Activated CD4-positive, alpha-beta memory T cell treated with anti-CD3 and anti-CD28 coated beads for 36 hours (primary cell): ENCODE results near the gene SEZ6L. TPM values are rescaled to one million over a fixed set of nuclear protein-coding genes. Genes with fewer than 3 reads are reported as not detected.

Source experiments
- CTCF ChIA-PET: fragments of 350-600 bp; sonication (Branson Sonifier 250); formaldehyde crosslinking; loops from one replicate; lab custom pipeline; 2021; ENCODE audit warnings: antibody characterized with exemption, inconsistent platforms; lab: Charles Lee
- POLR2A ChIA-PET: fragments of 350-600 bp; sonication (Branson Sonifier 250); formaldehyde crosslinking; loops from one replicate; lab custom pipeline; 2021; ENCODE audit warnings: antibody characterized with exemption; lab: Charles Lee
- DNase-seq: peaks from one replicate; pipeline ENCODE4 v3.0.0-alpha.2; 2020
- H3K27ac Mint-ChIP-seq: one replicate; pipeline ENCODE4 v1.8.0; 2021; ENCODE audit warnings: mixed read lengths
- H3K27me3 Mint-ChIP-seq: one replicate; pipeline ENCODE4 v1.8.0; 2021; ENCODE audit warnings: mixed read lengths
- H3K36me3 Mint-ChIP-seq: one replicate; pipeline ENCODE4 v1.8.0; 2021; ENCODE audit warnings: mixed read lengths
- H3K4me1 Mint-ChIP-seq: one replicate; pipeline ENCODE4 v1.8.0; 2021; ENCODE audit warnings: low read depth, mixed read lengths
- H3K4me3 Mint-ChIP-seq: one replicate; pipeline ENCODE4 v1.8.0; 2021; ENCODE audit warnings: mild to moderate bottlenecking, mixed read lengths
- H3K9me3 Mint-ChIP-seq: one replicate; pipeline ENCODE4 v1.8.0; 2021; ENCODE audit warnings: mixed read lengths
- intact Hi-C: fragments of 100-400 bp; cut with micrococcal nuclease; formaldehyde crosslinking; loops from one replicate; pipeline ENCODE4 v1.15.1; 2023
- total RNA-seq, 2 experiments: library from RNA; stranded (reverse); gene quantifications; one replicate each; pipeline ENCODE4 v1.2.3, GENCODE V29; 2021

Gene SEZ6L
- total RNA-seq, 2 experiments from 2014 or later, result not detected

DNA sequence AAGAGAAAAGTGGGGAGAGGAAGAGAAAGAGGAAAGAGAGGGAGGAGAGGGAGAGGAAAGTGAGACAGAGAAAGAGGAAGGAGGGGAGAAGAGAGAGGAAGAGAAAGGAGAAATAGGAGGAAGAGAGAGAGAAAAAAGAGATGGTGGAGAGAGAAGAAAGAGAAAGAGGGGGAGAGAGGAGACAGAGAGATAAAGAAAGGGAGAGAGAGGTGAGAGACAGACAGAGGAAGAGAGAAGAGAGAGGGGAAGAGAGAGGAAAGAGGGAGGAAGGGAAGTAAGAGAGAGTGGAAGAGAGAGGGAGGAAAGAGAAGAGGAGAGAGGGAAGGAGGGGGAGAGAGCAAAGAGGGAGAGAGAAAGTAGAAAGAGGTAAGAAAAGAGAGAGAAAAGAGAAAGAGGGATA, 9.4 kb upstream of the SEZ6L start:
- no peak for DNase-seq
- ChIA-PET POLR2A (no interaction called here), CTCF (no interaction called here)
- Mint-ChIP-seq H3K36me3 (no peaks in the 10 kb centered on the region), H3K9me3 (no peaks in the 10 kb centered on the region), H3K4me1 (no peaks in the 10 kb centered on the region), H3K27ac (no peak overlapping the region), H3K4me3 (no peak overlapping the region), H3K27me3 (peaks cover 15% of the 10 kb centered on the region)
- intact Hi-C loops, result no loop called here

DNA sequence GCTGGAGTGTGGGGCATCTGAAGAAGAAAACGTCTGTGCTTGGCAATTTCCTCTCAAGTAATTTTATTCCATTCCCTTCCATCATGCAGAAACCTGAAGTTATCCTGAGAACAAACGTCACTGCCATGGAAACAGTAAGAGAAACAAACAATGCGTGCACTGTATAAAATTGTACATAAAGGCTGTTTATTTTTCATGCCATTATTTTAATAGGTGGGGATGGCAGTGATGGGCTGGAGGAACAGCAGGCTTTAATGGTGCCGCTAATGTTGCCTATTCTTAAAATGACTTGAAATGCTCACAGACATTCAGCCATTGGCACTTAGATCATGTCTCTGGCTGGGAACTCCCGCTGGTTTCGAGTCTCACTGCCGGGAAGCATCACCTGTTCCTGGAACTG, 7.5 kb upstream of the SEZ6L start:
- Mint-ChIP-seq H3K27ac (no peak overlapping the region), H3K4me3 (no peak overlapping the region), H3K4me1 (no peaks in the 10 kb centered on the region), H3K36me3 (no peaks in the 10 kb centered on the region), H3K27me3 (peaks cover 10% of the 10 kb centered on the region), H3K9me3 (no peaks in the 10 kb centered on the region)
- no peak for DNase-seq
- POLR2A ChIA-PET, result no interaction called here
- intact Hi-C loops, result no loop called here
- CTCF ChIA-PET, result no interaction called here

DNA sequence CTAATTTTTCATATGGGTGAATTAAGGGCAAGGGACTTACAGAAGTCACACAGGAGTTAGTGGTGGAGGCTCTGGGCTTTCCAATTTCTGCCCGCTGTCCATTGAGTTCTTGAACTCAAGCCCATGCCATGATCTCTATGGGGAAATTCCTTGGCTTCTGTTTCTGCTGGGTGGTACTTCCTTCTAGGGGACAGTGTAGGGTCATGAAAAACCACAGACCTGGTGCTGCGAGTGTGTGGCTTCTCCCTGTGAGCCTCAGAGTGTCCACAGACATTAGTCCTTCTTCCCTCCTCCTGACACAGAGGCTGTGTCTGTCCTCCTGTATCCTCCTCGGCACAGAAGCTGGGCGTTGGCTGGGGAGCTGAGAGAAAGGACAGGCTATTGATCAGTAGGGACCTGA, 6.3 kb upstream of the SEZ6L start:
- ChIA-PET POLR2A (no interaction called here), CTCF (no interaction called here)
- Mint-ChIP-seq H3K4me1 (no peaks in the 10 kb centered on the region), H3K36me3 (no peaks in the 10 kb centered on the region), H3K9me3 (no peaks in the 10 kb centered on the region), H3K4me3 (no peak overlapping the region), H3K27ac (no peak overlapping the region), H3K27me3 (peaks cover 19% of the 10 kb centered on the region)
- intact Hi-C loops, result no loop called here
- no peak for DNase-seq

DNA sequence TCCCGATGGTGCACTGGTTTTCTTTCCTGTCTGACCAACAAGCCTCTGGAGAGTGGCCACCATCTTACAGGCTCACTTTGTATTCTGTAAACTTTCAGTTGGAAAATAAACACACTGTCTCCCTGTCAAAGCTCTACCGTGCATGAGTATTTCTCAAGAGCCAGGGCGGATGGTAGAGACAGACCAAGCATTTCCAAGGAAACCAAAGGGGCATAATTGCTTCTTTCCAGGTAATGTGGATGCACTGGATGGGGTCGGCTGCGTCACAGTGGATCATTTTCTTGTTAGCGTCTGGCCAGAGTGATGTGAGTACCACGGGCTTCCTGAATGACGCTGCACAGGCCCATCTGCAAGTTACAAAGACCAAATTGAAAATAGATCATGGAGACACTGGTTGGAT, 5.1 kb upstream of the SEZ6L start:
- no peak for DNase-seq
- Mint-ChIP-seq H3K9me3 (no peaks in the 10 kb centered on the region), H3K4me1 (no peaks in the 10 kb centered on the region), H3K27ac (no peak overlapping the region), H3K4me3 (no peak overlapping the region), H3K27me3 (peaks cover 27% of the 10 kb centered on the region), H3K36me3 (no peaks in the 10 kb centered on the region)
- intact Hi-C loops, result no loop called here
- POLR2A ChIA-PET, result no interaction called here
- CTCF ChIA-PET, result no interaction called here

DNA sequence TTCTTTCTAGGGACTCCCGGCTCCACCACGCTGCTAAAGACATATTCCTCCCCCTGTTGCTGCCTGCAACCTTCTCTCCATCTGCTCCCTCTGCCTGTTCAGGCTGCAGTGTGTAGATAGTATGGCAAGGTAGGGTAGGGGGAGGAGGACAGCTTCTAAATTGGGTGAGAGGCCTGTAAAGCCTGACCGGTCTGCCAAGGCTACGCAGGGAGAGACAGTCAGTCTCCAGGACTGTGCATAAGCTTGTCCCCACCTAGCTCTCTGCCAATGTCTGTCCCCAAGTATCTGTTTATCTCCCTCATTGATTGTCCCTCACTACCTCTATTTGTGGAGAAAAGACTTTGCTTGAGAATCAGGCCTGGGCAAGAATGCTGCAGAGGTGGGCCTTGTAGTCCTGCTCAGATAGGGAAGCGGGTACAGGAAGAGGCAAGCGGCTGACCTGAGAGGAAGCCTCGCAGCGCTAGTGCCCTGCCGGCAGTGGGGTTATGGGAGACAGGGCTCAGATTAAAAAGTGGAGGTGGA, 871 bp upstream of the SEZ6L start:
- CTCF ChIA-PET, result no interaction called here

DNA sequence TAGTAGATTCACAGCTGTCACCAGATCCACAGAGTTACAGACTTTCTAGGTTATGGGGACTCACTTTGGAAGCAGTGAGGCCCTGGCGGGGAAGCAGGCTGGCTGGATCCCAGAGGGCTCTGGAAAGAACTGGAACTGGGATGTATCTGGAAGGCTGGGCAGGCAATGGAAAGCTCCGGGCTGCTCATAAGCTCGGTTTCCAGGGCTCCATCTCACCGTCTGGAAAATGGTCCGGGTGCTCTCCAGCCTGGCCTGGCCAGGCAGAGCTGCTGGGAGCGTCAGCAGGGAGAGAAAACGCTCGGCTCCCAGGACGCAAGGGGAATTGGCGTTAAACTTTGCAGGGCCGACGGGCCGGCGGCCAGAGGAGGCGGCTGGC, 335 bp upstream of the SEZ6L start:
- Mint-ChIP-seq H3K4me3 (no peak overlapping the region), H3K36me3 (no peaks in the 10 kb centered on the region), H3K27me3 (peaks cover 57% of the 10 kb centered on the region), H3K4me1 (no peaks in the 10 kb centered on the region), H3K27ac (no peak overlapping the region), H3K9me3 (no peaks in the 10 kb centered on the region)
- CTCF ChIA-PET, result no interaction called here
- intact Hi-C loops, result no loop called here
- DNase-seq, result no peak
- POLR2A ChIA-PET, result no interaction called here

More for the DNA sequence above, 871 bp upstream of the SEZ6L start:
- POLR2A ChIA-PET, result no interaction called here
- H3K9me3 Mint-ChIP-seq, result no peaks in the 10 kb centered on the region
- H3K36me3 Mint-ChIP-seq, result no peaks in the 10 kb centered on the region
- no peak for DNase-seq
- no peak overlapping the region for H3K4me3 Mint-ChIP-seq
- no peak overlapping the region for H3K27ac Mint-ChIP-seq
- no peaks in the 10 kb centered on the region for H3K4me1 Mint-ChIP-seq
- peaks cover 55% of the 10 kb centered on the region for H3K27me3 Mint-ChIP-seq
- intact Hi-C loops, result no loop called here

DNA sequence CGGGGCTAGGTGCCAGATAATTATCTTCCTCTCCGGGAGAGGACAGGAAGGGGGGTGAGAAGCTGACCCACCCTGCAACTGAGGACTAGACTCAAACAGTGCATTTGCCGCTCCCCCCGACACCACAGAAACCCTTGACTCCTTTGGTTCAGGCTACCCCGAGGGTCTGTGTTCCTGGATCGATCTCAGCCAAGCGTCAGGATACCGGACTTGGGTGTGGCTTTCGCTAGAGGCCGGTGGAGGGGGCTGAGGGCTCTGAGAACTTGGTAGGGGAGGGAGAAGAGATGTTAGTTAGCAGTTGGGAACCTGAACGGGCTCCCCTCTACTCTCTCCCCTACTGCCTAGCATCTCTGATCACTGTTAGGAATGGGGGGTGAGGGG, 840 bp downstream of the SEZ6L start:
- Mint-ChIP-seq H3K36me3 (no peaks in the 10 kb centered on the region), H3K27me3 (peaks cover 58% of the 10 kb centered on the region), H3K4me1 (no peaks in the 10 kb centered on the region), H3K4me3 (no peak overlapping the region), H3K9me3 (no peaks in the 10 kb centered on the region), H3K27ac (no peak overlapping the region)
- CTCF ChIA-PET, result no interaction called here
- no peak for DNase-seq
- POLR2A ChIA-PET, result no interaction called here
- intact Hi-C loops, result no loop called here

DNA sequence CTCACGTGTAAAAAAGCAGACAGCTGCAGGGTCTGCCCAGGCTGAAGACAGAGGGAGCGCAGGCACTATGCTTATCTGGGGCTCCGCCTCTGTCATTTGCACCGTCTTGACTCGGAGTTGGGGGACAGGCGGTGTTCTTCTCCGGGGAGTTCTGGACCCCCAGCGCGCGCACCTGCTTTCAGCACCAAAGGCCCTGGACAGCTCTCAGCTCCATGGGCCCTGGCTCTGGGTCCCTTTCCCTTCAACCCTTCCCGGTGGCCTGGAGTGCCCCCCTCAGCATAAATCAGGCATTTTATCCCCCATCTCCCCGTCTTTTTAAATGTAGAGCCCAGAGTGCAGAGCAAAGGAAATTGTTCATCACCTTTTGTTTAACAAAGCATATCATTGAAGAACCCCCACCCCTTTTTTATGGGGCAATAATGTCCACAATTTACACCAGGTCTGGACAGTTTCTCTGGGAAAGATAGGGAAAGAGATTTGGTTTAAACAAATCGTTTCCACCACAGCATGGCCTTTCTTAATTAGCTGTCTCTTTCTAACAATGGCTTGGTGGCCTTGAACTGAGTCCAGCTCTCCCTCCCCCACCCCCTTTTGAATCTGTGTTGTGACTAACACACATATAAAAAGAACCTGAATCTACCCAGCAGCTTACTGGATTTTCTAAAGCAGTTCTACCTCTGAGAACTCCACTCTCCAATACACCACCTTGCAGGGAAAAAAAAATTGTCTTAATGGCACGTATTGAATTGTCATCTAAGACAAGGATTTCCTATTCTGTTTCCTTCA, 1.7 kb downstream of the SEZ6L start:
- intact Hi-C loops, result no loop called here
- H3K36me3 Mint-ChIP-seq, result no peaks in the 10 kb centered on the region
- ChIA-PET CTCF (interaction anchor here (1.1 to 1.7 kb wide), 2 partner anchors 27 to 148 kb away, joined by 3 to 4 read pairs; no protein-coding TSS in a partner anchor), POLR2A (no interaction called here)
- H3K27ac Mint-ChIP-seq, result no peak overlapping the region
- no peak overlapping the region for H3K4me3 Mint-ChIP-seq
- H3K9me3 Mint-ChIP-seq, result no peaks in the 10 kb centered on the region
- peak; percentile 13 for DNase-seq
- peaks cover 58% of the 10 kb centered on the region for H3K27me3 Mint-ChIP-seq
- H3K4me1 Mint-ChIP-seq, result no peaks in the 10 kb centered on the region

DNA sequence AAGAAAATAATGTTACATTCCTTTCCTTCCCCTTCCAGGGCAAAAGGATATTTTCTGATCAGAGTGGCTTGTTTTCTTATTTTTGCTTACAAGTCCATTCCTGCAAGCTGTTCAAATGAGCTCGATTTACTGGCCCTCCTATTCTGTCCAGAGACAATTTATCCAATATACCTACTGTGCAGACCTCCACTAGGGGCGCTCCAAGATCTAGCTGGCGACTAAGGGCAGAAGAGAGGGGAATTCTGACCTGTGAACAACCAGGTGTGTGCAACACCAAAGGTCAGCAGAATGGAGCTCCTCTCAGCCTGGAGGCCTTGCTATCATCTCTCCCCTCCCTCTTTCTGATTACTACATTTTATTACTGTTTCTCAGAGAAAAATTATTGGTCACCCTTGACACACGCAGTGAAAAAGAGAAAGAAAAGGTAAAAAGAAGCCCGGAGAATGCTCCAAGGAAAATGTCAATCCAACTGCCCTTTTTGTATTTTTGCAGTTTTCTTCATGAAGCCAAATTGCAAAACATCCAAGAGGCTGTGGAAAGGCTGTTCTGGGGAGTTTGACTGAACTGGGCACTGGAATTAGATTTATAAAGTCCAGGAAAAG, 3.2 kb downstream of the SEZ6L start:
- CTCF ChIA-PET, result interaction anchor here (0.7 to 1.8 kb wide), 13 partner anchors 9 to 164 kb away, joined by 3 to 7 read pairs (median 4); no protein-coding TSS in a partner anchor
- DNase-seq, result peak; percentile 39
- H3K4me3 Mint-ChIP-seq, result no peak overlapping the region
- no peak overlapping the region for H3K27ac Mint-ChIP-seq
- intact Hi-C loops, result no loop called here
- POLR2A ChIA-PET, result no interaction called here
- H3K36me3 Mint-ChIP-seq, result no peaks in the 10 kb centered on the region
- H3K9me3 Mint-ChIP-seq, result no peaks in the 10 kb centered on the region
- no peaks in the 10 kb centered on the region for H3K4me1 Mint-ChIP-seq
- H3K27me3 Mint-ChIP-seq, result peaks cover 53% of the 10 kb centered on the region

DNA sequence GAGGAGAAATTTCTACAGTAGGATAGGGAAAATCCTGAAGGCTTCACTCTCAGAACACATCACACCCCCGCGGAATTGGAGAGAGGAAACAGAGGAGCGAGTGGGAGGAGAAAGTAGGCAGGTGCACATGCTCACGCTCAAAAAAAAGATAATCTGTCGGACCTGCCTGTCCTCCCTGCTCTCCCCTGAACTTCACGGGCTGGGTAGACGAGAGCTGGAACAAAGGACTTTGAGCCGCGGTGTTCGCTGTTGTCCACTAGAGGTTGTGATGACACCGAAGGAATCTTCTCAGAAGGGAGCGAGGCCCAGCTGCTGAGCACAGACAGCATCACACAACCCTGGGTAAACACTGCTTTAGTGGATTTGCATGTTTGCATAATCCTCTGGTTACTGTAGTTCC, 5.0 kb downstream of the SEZ6L start:
- ChIA-PET CTCF (interaction anchor here (0.7 kb wide), 1 partner anchor 48 kb away, joined by 3 read pairs; no protein-coding TSS in a partner anchor), POLR2A (no interaction called here)
- no peak overlapping the region for H3K27ac Mint-ChIP-seq
- H3K9me3 Mint-ChIP-seq, result no peaks in the 10 kb centered on the region
- DNase-seq, result no peak
- peaks cover 39% of the 10 kb centered on the region for H3K27me3 Mint-ChIP-seq
- H3K4me3 Mint-ChIP-seq, result no peak overlapping the region
- H3K36me3 Mint-ChIP-seq, result no peaks in the 10 kb centered on the region
- intact Hi-C loops, result no loop called here
- no peaks in the 10 kb centered on the region for H3K4me1 Mint-ChIP-seq

DNA sequence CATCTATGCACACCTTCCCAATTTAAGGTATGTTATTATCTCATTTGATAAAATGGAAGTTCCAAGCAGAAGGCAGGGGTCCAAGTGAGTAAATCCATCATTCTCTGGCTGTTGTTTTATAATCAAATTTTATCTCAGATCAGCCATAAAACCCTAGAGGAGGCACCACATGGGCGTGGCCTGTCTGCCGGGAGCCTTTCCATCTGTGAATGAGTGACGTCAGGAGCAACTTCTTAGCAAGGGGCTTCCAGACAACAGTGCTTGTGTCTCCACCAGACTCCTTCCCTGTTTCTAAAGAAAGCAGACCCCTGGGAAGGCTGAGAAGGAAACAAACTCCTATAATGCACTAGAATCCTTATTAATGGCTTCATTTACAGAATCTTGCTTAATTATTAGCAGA, 13.5 kb downstream of the SEZ6L start:
- H3K36me3 Mint-ChIP-seq, result no peaks in the 10 kb centered on the region
- no peak overlapping the region for H3K4me3 Mint-ChIP-seq
- H3K9me3 Mint-ChIP-seq, result no peaks in the 10 kb centered on the region
- H3K27ac Mint-ChIP-seq, result no peak overlapping the region
- ChIA-PET POLR2A (no interaction called here), CTCF (no interaction called here)
- no peak for DNase-seq
- no peaks in the 10 kb centered on the region for H3K4me1 Mint-ChIP-seq
- intact Hi-C loops, result no loop called here
- H3K27me3 Mint-ChIP-seq, result peaks cover 6% of the 10 kb centered on the region

DNA sequence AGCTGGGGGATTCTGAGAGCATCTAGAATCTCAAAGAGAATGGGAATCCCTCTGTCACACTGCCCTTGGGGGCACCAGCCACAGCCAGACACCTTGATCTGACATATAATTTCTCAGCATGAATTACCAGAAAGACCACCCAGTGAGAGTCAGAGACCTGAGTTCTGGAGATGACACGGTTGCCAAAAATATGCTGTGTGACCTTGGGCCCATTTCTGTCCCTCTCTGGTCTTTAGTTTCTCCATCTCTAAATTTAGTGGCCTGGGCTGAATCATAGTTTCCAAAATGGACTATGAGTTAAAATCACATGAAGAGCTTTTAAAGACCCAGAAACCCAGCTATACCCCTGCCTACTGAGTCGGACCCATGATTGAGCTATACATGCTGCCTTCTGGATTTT, 15.9 kb downstream of the SEZ6L start:
- intact Hi-C loops, result no loop called here
- Mint-ChIP-seq H3K27me3 (peaks cover 6% of the 10 kb centered on the region), H3K27ac (no peak overlapping the region), H3K9me3 (no peaks in the 10 kb centered on the region), H3K4me3 (no peak overlapping the region), H3K4me1 (no peaks in the 10 kb centered on the region), H3K36me3 (no peaks in the 10 kb centered on the region)
- ChIA-PET POLR2A (interaction anchor here (0.6 kb wide), 1 partner anchor 38 kb away, joined by 4 read pairs; no protein-coding TSS in a partner anchor), CTCF (no interaction called here)
- DNase-seq, result no peak
